Mesenchymal stem cell (in vitro differentiated cells and primary cell): ENCODE results near the gene CYSTM1.

Experiments used
- DNase-seq: peaks from one replicate; pipeline ENCODE4 v3.0.0-alpha.2; 2013
- H2AFZ ChIP-seq: one replicate; pipeline ENCODE4 v1.6.1; 2013; ENCODE audit warnings: low read depth, mild to moderate bottlenecking, control low read depth, inconsistent platforms, low read length, moderate library complexity
- H2AK5ac ChIP-seq: 2 replicates; pipeline ENCODE4 v1.6.1; 2013; ENCODE audit warnings: low read length, moderate library complexity, mild to moderate bottlenecking, inconsistent platforms; ENCODE audit not compliant: severe bottlenecking
- H2BK120ac ChIP-seq: one replicate; pipeline ENCODE4 v1.6.1; 2013; ENCODE audit warnings: low read depth, mild to moderate bottlenecking, inconsistent platforms, low read length, moderate library complexity
- H2BK12ac ChIP-seq, 2 experiments: one replicate each; pipeline ENCODE4 v1.6.1; 2013; ENCODE audit warnings: inconsistent platforms in 2 of 2, low read length in 2 of 2, mild to moderate bottlenecking in 2 of 2, moderate library complexity in 2 of 2, control low read depth in 1 of 2
- H2BK15ac ChIP-seq: one replicate; pipeline ENCODE4 v1.6.1; 2013; ENCODE audit warnings: mild to moderate bottlenecking, low read depth, inconsistent platforms; ENCODE audit not compliant: poor library complexity, severe bottlenecking
- H2BK5ac ChIP-seq: 2 replicates; pipeline ENCODE4 v1.6.1; 2013; ENCODE audit warnings: low read depth, mild to moderate bottlenecking, low read length, control low read depth, inconsistent platforms; ENCODE audit not compliant: poor library complexity, severe bottlenecking
- H3K14ac ChIP-seq, 2 experiments: one replicate each; pipeline ENCODE4 v1.6.1; 2013; ENCODE audit warnings: inconsistent platforms in 2 of 2, low read length in 2 of 2, control low read depth in 1 of 2, mild to moderate bottlenecking in 1 of 2, moderate library complexity in 1 of 2
- H3K18ac ChIP-seq, 2 experiments: one replicate each; pipeline ENCODE4 v1.6.1; 2013; ENCODE audit warnings: inconsistent platforms in 2 of 2, low read length in 2 of 2, control low read depth in 1 of 2, low read depth in 1 of 2, mild to moderate bottlenecking in 1 of 2
- H3K23ac ChIP-seq, 2 experiments: one replicate each; pipeline ENCODE4 v1.6.1; 2013; ENCODE audit warnings: inconsistent platforms in 2 of 2, low read length in 2 of 2, mild to moderate bottlenecking in 2 of 2, moderate library complexity in 2 of 2, control low read depth in 1 of 2
- H3K27ac ChIP-seq: 2 replicates; pipeline ENCODE4 v1.5.1; 2013; ENCODE audit warnings: mild to moderate bottlenecking, moderate library complexity, low read length, control low read depth, inconsistent platforms; ENCODE audit not compliant: poor library complexity, severe bottlenecking
- H3K27me3 ChIP-seq, 2 experiments: 2 replicates each; pipeline versions ENCODE4 v1.6.1 to v1.7.0; 2013; ENCODE audit warnings: low read length in 2 of 2, mild to moderate bottlenecking in 2 of 2, moderate library complexity in 2 of 2, control low read depth in 1 of 2, inconsistent platforms in 1 of 2; ENCODE audit not compliant: control insufficient read depth in 1 of 2, insufficient read depth in 1 of 2
- H3K36me3 ChIP-seq, 2 experiments: 2 replicates each; pipeline versions ENCODE4 v1.6.1 to v1.7.0; 2013; ENCODE audit warnings: low read length in 2 of 2, control low read depth in 1 of 2, inconsistent platforms in 1 of 2, low read depth in 1 of 2, mild to moderate bottlenecking in 1 of 2; ENCODE audit not compliant: insufficient read depth in 2 of 2, control insufficient read depth in 1 of 2
- H3K4ac ChIP-seq, 2 experiments: one replicate each; pipeline ENCODE4 v1.6.1; 2013; ENCODE audit warnings: inconsistent platforms in 2 of 2, low read length in 2 of 2, mild to moderate bottlenecking in 2 of 2, moderate library complexity in 2 of 2, control low read depth in 1 of 2, low read depth in 1 of 2
- H3K4me1 ChIP-seq: 2 replicates; pipeline ENCODE4 v1.6.1; 2013; ENCODE audit warnings: low read depth, low read length, control low read depth; ENCODE audit not compliant: control insufficient read depth, insufficient read depth
- H3K4me2 ChIP-seq: 2 replicates; pipeline ENCODE4 v1.6.1; 2013; ENCODE audit warnings: low read length, mild to moderate bottlenecking, inconsistent platforms; ENCODE audit not compliant: poor library complexity, severe bottlenecking
- H3K4me3 ChIP-seq, 2 experiments: 2 replicates each; pipeline versions ENCODE4 v1.5.1 to v1.7.0; 2013; ENCODE audit warnings: low read length in 2 of 2, mild to moderate bottlenecking in 2 of 2, control low read depth in 1 of 2, low read depth in 1 of 2; ENCODE audit not compliant: insufficient read depth in 1 of 2
- H3K79me1 ChIP-seq: replicated peaks from 2 replicates; pipeline ENCODE4 v1.6.1; 2013; ENCODE audit warnings: mild to moderate bottlenecking, control low read depth, low read length, inconsistent platforms; ENCODE audit not compliant: poor library complexity, severe bottlenecking
- H3K9ac ChIP-seq: 2 replicates; pipeline ENCODE4 v1.7.0; 2013; ENCODE audit warnings: mild to moderate bottlenecking, low read length, moderate library complexity
- H3K9me3 ChIP-seq: 2 replicates; pipeline ENCODE4 v1.7.0; 2013; ENCODE audit warnings: mild to moderate bottlenecking, low read length; ENCODE audit not compliant: control insufficient read depth
- H4K8ac ChIP-seq: one replicate; pipeline ENCODE4 v1.6.1; 2013; ENCODE audit warnings: inconsistent platforms, mild to moderate bottlenecking, low read length, moderate library complexity
- H4K91ac ChIP-seq: one replicate; pipeline ENCODE4 v1.6.1; 2013; ENCODE audit warnings: mild to moderate bottlenecking, low read length, inconsistent platforms
- WGBS: methylation state at CpG from one replicate; pipeline ENCODE4 v1.1.7; 2013; ENCODE audit warnings: mixed read lengths; 5-methylcytosine and 5-hydroxymethylcytosine counted together

CYSTM1 gene

DNA sequence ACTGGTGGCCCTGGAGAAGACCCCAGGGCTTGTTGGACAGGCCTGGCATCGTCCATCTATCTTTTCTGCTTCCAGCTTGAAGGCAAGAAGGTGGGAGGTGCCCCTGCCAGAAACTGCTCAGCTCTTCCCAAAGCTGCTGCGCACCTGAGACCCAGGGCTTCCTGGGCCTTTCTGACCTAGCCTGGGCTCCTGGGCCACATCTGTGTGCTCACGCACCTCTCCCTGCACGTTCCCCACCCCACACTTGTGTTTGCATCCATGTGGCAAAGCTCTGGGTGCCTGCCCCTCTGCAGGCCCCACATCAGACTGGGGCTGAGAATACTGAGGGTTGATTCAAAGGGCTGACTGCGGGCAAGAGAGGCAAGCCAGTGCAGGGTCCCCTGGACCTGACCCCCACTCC, 64.5 kb downstream of the CYSTM1 start:
- H3K23ac ChIP-seq = no peak overlapping the region

DNA sequence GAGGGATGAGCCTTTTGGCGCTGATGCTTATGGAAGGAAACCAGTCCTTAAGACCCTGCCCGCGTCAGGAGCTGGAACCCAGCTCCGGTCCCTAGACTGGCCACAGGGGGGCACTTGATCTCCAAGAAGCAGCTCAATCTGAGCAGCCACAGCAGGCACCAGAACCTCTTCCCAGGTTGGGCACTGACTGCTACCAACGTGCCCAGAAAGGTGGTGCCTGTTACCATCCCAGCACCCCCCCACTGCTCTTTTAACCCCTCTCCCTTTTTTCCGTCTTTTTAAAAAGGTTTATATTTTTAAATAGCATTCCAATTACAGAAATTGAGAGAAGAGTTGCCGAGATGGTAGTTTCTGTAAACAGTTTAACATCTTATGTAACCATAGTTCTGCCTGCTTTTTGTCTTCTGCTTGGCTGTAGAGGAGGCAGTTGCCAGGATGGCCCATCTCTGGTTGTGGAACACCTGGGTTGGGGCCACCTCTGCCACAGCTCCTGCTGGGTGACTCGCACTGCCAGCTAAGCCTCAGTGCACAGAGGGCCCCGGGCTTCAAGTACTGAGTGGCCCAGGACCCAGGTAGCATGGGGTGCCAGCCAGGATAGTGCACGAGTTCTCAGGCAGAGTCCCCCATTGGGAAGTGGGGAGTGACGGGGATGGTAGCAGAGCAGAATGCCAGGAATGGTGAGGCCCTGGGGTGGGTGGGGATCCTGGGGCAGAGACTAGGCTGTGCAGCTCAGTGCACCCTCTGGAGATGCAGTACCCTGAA, 65.1 kb downstream of the CYSTM1 start:
- no peaks in the 10 kb centered on the region for H3K9me3 ChIP-seq
- H2BK15ac ChIP-seq = no peak overlapping the region
- peak overlapping the region; percentile 43 for H4K8ac ChIP-seq
- no peak overlapping the region for H3K9ac ChIP-seq
- no peak overlapping the region for H3K4ac ChIP-seq
- H3K4me3 ChIP-seq = no peak overlapping the region
- DNase-seq = peak; percentile 72
- peaks cover 23% of the 10 kb centered on the region for H3K79me1 ChIP-seq
- no peak overlapping the region for H3K23ac ChIP-seq
- no peaks in the 10 kb centered on the region for H3K27me3 ChIP-seq
- H2AFZ ChIP-seq = no peak overlapping the region
- no peak overlapping the region for H3K14ac ChIP-seq
- no peak overlapping the region for H2AK5ac ChIP-seq
- no peak overlapping the region for H2BK5ac ChIP-seq
- peaks cover 18 to 36% of the 10 kb centered on the region in 2 experiments for H3K36me3 ChIP-seq
- peaks cover 24% of the 10 kb centered on the region for H3K4me1 ChIP-seq
- H3K18ac ChIP-seq = no peak overlapping the region
- WGBS = 52% methylated on average over 9 of the region's 11 CpGs
- no peak overlapping the region for H4K91ac ChIP-seq
- peak overlapping the region in 1 of 2 experiments; percentile 29 for H2BK12ac ChIP-seq
- H3K27ac ChIP-seq = no peak overlapping the region
- H3K4me2 ChIP-seq = no peak overlapping the region
- no peak overlapping the region for H2BK120ac ChIP-seq

More for the DNA sequence above, 64.5 kb downstream of the CYSTM1 start:
- peaks cover 23% of the 10 kb centered on the region for H3K79me1 ChIP-seq
- H3K4me3 ChIP-seq = no peak overlapping the region
- H2BK12ac ChIP-seq = no peak overlapping the region
- H3K4me1 ChIP-seq = peaks cover 22% of the 10 kb centered on the region
- H2AK5ac ChIP-seq = no peak overlapping the region
- no peaks in the 10 kb centered on the region for H3K9me3 ChIP-seq
- no peak overlapping the region for H3K18ac ChIP-seq
- no peak overlapping the region for H2BK5ac ChIP-seq
- H3K9ac ChIP-seq = no peak overlapping the region
- no peak overlapping the region for H4K8ac ChIP-seq
- no peak overlapping the region for H3K4me2 ChIP-seq
- no peak overlapping the region for H2BK15ac ChIP-seq
- no peak overlapping the region for H2BK120ac ChIP-seq
- WGBS = 95% methylated on average over 4 of the region's 5 CpGs
- H3K27ac ChIP-seq = no peak overlapping the region
- H3K36me3 ChIP-seq = peaks cover 17 to 31% of the 10 kb centered on the region in 2 experiments
- H4K91ac ChIP-seq = no peak overlapping the region
- H3K14ac ChIP-seq = no peak overlapping the region
- H2AFZ ChIP-seq = no peak overlapping the region
- no peak for DNase-seq
- no peak overlapping the region for H3K4ac ChIP-seq
- H3K27me3 ChIP-seq = no peaks in the 10 kb centered on the region

GRCh38 chr5:140240987-140241706, 66.2 kb downstream of the CYSTM1 start:
- DNase-seq = peak; percentile 94
- peak overlapping the region in 1 of 2 experiments; percentile 74 for H2BK12ac ChIP-seq
- H3K14ac ChIP-seq = no peak overlapping the region
- no peak overlapping the region for H3K4me2 ChIP-seq
- peaks cover 27 to 44% of the 10 kb centered on the region in 2 experiments for H3K36me3 ChIP-seq
- no peak overlapping the region for H3K23ac ChIP-seq
- WGBS = 52% methylated on average over 9 of the region's 9 CpGs
- H3K4ac ChIP-seq = no peak overlapping the region
- peak overlapping the region; percentile 2 for H4K91ac ChIP-seq
- H3K27ac ChIP-seq = peak overlapping the region; percentile 5
- no peaks in the 10 kb centered on the region for H3K27me3 ChIP-seq
- H2AFZ ChIP-seq = no peak overlapping the region
- peak overlapping the region; percentile 54 for H2AK5ac ChIP-seq
- peak overlapping the region in 1 of 2 experiments; percentile 31 for H3K4me3 ChIP-seq
- H3K18ac ChIP-seq = peak overlapping the region; percentile 13 to 75
- H3K4me1 ChIP-seq = peaks cover 34% of the 10 kb centered on the region
- no peak overlapping the region for H2BK5ac ChIP-seq
- no peak overlapping the region for H2BK15ac ChIP-seq
- no peaks in the 10 kb centered on the region for H3K9me3 ChIP-seq
- H4K8ac ChIP-seq = no peak overlapping the region
- no peak overlapping the region for H2BK120ac ChIP-seq
- peaks cover 26% of the 10 kb centered on the region for H3K79me1 ChIP-seq
- peak overlapping the region; percentile 60 for H3K9ac ChIP-seq

- 91% methylated on average over 3 of the region's 5 CpGs for WGBS
- no peak overlapping the region for H2BK15ac ChIP-seq
Measured at GRCh38 chr5:140242099-140242498, 67.1 kb downstream of the CYSTM1 start.

More at GRCh38 chr5:140242099-140242498, 67.1 kb downstream of the CYSTM1 start:
- H3K27me3 ChIP-seq = no peaks in the 10 kb centered on the region
- no peak overlapping the region for H2BK120ac ChIP-seq
- no peak overlapping the region for H4K8ac ChIP-seq
- peak overlapping the region in 1 of 2 experiments; percentile 71 for H3K4ac ChIP-seq
- H4K91ac ChIP-seq = no peak overlapping the region
- no peak overlapping the region for H3K14ac ChIP-seq
- no peak overlapping the region for H3K23ac ChIP-seq
- peak overlapping the region; percentile 60 for H3K9ac ChIP-seq
- DNase-seq = no peak
- no peak overlapping the region for H2AFZ ChIP-seq
- H3K18ac ChIP-seq = peak overlapping the region in 1 of 2 experiments; percentile 23
- H2BK5ac ChIP-seq = no peak overlapping the region
- H3K9me3 ChIP-seq = no peaks in the 10 kb centered on the region
- H3K27ac ChIP-seq = no peak overlapping the region
- peaks cover 26% of the 10 kb centered on the region for H3K79me1 ChIP-seq
- H2AK5ac ChIP-seq = peak overlapping the region; percentile 21
- H3K36me3 ChIP-seq = peaks cover 25 to 40% of the 10 kb centered on the region in 2 experiments
- H2BK12ac ChIP-seq = peak overlapping the region; percentile 38 to 74
- H3K4me2 ChIP-seq = no peak overlapping the region
- peak overlapping the region in 1 of 2 experiments; percentile 31 for H3K4me3 ChIP-seq
- H3K4me1 ChIP-seq = peaks cover 41% of the 10 kb centered on the region
